ENCODE measurements around the gene SATB1.

SATB1 gene

GRCh38 chr3:18370672-18371071 lies 54.5 kb downstream of the SATB1 start:
- no peak for TF ChIP-seq CTCF (conservative IDR thresholded peaks at IDR 0.05)

GRCh38 chr3:18369551-18370185 lies 55.5 kb downstream of the SATB1 start:
- no peak overlapping the region for H3K27ac ChIP-seq
- no peak for TF ChIP-seq CTCF (conservative IDR thresholded peaks at IDR 0.05)

More at GRCh38 chr3:18370672-18371071, 54.5 kb downstream of the SATB1 start:
- H3K27ac ChIP-seq = no peak overlapping the region

GRCh38 chr3:18366258-18366657 lies 58.9 kb downstream of the SATB1 start:
- no peak for TF ChIP-seq CTCF (conservative IDR thresholded peaks at IDR 0.05)
- H3K27ac ChIP-seq = no peak overlapping the region

- no peak for TF ChIP-seq CTCF (conservative IDR thresholded peaks at IDR 0.05)
- no peak overlapping the region for H3K27ac ChIP-seq
These were observed 61.8 kb downstream of the SATB1 start for GRCh38 chr3:18363338-18363737.

GRCh38 chr3:18357747-18358146 lies 67.4 kb downstream of the SATB1 start:
- TF ChIP-seq CTCF (conservative IDR thresholded peaks at IDR 0.05) = no peak

GRCh38 chr3:18355832-18356231 lies 69.3 kb downstream of the SATB1 start:
- TF ChIP-seq CTCF (conservative IDR thresholded peaks at IDR 0.05) = no peak

More at GRCh38 chr3:18357747-18358146, 67.4 kb downstream of the SATB1 start:
- no peak overlapping the region for H3K27ac ChIP-seq

GRCh38 chr3:18354701-18355100 lies 70.4 kb downstream of the SATB1 start:
- H3K27ac ChIP-seq = no peak overlapping the region
- TF ChIP-seq CTCF (conservative IDR thresholded peaks at IDR 0.05) = no peak

More at GRCh38 chr3:18355832-18356231, 69.3 kb downstream of the SATB1 start:
- H3K27ac ChIP-seq = no peak overlapping the region

Data from VCaP (cell line).